ENCODE measurements around the gene STAT1.

STAT1 gene

DNA sequence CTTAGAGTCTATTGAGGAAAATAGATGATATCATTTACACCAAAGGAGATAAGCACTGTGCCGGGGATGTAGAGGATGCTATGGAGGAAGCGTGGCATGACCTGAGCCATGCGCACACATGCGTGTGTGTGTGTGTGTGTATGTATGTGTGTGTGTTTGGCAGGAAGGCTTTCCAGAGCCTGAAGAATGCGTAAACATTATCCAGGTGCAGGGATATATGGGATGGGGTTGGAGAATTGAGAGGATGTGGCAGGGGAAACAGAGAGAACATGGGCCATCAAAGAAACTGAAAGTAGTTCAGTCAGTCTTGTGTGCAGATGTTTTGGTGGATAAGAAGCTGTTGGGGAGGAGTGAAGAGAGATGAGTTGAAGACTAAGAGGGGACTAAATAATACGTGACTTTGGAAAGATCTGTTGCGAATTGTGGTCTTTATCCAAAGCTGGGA lies 9.3 kb upstream of the STAT1 start:
- no peak overlapping the region for H3K4me3 ChIP-seq
- TF ChIP-seq, protein P1, sequence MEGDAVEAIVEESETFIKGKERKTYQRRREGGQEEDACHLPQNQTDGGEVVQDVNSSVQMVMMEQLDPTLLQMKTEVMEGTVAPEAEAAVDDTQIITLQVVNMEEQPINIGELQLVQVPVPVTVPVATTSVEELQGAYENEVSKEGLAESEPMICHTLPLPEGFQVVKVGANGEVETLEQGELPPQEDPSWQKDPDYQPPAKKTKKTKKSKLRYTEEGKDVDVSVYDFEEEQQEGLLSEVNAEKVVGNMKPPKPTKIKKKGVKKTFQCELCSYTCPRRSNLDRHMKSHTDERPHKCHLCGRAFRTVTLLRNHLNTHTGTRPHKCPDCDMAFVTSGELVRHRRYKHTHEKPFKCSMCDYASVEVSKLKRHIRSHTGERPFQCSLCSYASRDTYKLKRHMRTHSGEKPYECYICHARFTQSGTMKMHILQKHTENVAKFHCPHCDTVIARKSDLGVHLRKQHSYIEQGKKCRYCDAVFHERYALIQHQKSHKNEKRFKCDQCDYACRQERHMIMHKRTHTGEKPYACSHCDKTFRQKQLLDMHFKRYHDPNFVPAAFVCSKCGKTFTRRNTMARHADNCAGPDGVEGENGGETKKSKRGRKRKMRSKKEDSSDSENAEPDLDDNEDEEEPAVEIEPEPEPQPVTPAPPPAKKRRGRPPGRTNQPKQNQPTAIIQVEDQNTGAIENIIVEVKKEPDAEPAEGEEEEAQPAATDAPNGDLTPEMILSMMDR (IDR thresholded peaks at IDR 0.05), result no peak
- no peak overlapping the region for H3K27ac ChIP-seq
- DNase-seq (ENCODE audit: low spot score), result no peak

DNA sequence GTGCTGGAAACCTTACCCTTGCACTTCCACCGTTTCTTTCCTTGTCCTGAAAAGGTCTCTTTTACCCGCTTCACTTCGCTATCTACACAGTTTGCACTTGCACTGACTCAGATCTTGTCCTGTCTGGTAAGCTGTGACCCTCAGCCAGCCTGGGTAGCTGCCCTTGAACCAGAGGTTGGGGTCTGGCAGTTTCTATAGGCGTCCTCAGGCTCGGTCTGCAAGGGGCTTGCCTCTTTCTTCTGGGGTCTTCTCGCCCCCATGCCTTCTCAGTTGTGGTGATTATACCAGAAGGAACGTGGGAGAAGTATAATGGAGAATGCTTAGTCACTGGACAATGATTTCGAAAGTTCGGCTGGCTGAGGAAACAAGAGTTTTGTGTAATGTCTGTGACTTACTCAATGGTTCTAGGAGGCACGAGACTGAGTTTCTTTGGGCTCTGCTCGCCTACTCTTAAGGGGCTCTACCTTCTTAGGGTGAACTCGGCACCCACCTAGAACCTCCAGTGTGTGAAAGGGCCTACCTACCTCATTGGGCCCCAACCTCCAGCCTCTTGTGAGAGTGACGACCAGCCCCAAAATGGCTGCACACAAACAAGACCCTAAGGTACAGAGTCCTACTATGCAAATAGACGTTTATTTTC lies 6.9 kb upstream of the STAT1 start:
- H3K27ac ChIP-seq, result peak overlapping the region; percentile 91 to 95
- peak overlapping the region; percentile 93 for H3K4me3 ChIP-seq
- TF ChIP-seq, protein P1 (IDR thresholded peaks at IDR 0.05), result no peak
- no peak for DNase-seq (ENCODE audit: low spot score)

DNA sequence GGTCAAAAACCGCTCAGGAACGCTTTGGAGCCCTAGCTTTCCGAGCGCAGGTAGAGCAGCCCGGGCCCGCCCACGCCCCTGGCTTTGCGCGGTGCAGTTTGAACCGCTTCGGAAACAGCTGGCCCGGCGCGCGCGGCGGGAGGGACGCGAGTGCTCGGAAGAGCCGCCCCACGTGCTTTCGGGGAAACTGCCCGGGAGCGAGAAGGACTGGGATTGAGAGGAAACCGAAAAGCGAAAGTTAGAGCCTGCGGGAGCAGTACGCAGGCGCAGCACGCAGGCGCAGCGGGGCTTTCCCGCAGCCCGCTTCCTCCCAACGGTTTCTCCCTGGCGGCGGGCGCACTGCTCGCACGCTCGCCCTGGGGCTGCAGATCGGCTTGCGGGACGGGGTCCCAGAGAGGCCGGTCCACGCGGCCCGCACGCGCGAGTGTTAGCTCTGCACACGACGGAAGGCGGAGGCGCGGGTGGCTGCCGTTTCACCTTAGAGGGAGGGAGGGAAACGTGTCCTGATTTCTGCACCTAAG lies 6.3 kb upstream of the STAT1 start:
- Histone ChIP-seq H3K4me3 (peak overlapping the region; percentile 93), H3K27ac (peak overlapping the region; percentile 91 to 95)
- peak; percentile 96 for DNase-seq (ENCODE audit: low spot score)
- TF ChIP-seq, protein P1 (IDR thresholded peaks at IDR 0.05), result no peak

DNA sequence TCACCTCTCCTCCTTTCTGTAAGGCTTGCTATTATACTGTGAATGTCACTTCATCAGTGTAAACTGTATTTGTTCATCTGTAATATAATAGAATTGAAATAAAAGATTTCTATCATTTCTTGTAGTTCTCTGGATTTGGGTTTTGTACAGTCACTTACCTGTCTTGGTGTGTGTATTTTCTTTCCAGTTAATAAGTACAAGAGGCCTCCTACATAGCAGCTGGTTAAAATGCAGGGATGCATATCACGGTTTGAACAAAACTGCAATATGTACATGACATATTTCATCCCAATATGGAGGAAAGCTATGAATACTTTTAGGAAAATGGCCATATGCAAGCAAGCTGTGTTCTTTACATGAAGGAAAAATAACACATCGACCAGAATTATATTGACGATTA lies 5.4 kb upstream of the STAT1 start:
- Histone ChIP-seq H3K4me3 (no peak overlapping the region), H3K27ac (no peak overlapping the region)
- TF ChIP-seq, protein P1 (IDR thresholded peaks at IDR 0.05), result no peak

DNA sequence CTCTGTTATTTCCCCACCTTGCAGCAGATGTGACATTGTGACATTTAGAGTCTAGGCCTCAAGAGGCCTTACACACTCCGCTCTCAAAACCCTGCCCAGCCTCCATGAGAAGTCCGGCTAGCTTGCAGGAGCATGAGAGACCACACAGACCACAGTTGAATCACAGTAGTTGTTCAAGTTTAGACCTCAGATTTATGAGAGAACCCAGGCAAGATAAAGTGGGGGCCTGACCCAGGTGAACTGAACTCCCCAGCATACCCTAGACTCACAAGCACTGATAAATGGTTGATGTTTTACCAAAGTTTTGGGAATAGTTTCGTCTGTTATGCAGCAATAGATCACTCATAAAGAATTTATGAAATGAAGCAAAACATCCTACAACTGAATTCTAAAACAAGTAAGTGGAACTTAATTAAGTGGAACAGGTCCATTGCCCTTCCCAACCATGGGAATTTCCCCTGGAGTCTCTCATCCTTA lies 4.7 kb upstream of the STAT1 start:
- TF ChIP-seq, protein P1 (IDR thresholded peaks at IDR 0.05), result no peak
- no peak overlapping the region for H3K4me3 ChIP-seq
- no peak for DNase-seq (ENCODE audit: low spot score)
- H3K27ac ChIP-seq, result no peak overlapping the region

More for the DNA sequence above, 5.4 kb upstream of the STAT1 start:
- DNase-seq (ENCODE audit: low spot score), result no peak

DNA sequence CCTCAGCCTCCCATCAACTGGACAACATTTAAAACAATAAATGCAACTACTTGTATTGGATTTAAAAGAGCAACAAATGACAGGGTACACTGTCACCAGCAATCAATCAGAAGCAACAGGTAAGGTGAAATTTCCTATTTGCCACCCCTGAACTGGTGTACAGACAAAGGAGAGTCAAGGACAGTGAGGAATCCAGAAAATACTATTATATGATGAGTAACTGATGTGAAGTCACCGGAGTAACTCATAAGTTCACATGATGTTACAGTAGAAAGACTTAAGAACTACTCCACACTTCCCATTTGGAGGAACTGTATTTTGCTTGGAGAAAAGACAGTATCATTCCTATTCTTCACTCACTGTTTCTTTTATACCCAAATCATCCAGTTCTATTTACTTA lies 4.1 kb upstream of the STAT1 start:
- H3K4me3 ChIP-seq, result no peak overlapping the region
- DNase-seq (ENCODE audit: low spot score), result no peak
- TF ChIP-seq, protein P1 (IDR thresholded peaks at IDR 0.05), result no peak
- no peak overlapping the region for H3K27ac ChIP-seq

DNA sequence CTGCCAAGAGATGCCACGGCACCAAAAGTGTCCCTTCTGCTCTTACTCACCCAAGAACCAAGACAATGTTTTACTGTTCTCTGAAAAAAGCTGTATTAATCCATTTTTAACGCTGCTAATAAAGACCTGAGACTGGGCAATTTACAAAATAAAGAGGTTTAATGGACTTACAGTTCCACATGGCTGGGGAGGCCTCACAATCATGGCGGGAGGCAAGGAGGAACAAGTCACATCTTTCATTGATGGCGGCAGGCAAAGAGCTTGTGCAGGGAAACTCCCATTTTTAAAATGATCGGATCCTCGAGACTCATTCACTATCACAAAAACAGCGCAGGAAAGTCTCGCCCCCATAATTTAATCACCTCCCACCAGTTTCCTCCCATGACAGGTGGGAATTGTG lies 1.9 kb upstream of the STAT1 start:
- no peak overlapping the region for H3K27ac ChIP-seq

More for the DNA sequence above, 1.9 kb upstream of the STAT1 start:
- TF ChIP-seq, protein P1 (IDR thresholded peaks at IDR 0.05), result no peak
- DNase-seq (ENCODE audit: low spot score), result no peak
- H3K4me3 ChIP-seq, result no peak overlapping the region
